ENCODE measurements around the gene PRMT7.

DNA sequence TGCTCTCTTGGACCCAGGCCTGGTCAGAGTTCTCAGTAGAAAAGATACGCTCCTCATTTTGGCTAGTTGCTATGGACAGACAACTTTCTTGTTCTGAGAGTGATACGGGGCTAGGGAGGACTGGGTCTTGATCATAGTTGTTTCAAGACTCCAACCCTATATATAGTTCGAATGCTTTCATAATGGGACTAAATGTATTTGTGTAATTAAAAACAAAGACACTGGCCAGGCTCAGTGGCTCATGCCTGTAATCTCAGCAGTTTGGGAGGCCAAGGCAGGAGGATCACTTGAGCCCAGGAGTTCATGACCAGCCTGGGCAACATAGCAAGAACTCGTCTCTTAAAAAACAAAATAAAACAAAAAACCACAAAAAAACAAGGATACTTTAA is 28.8 kb upstream of the PRMT7 start:
- no peak for TF ChIP-seq SP1 (IDR thresholded peaks at IDR 0.05; ENCODE audit: low read depth, low read length)
- TF ChIP-seq RAD21 (IDR thresholded peaks at IDR 0.05 in 1 of 2, conservative IDR thresholded peaks at IDR 0.05 in 1 of 2; ENCODE audit: low read depth in 2 of 2, low read length in 2 of 2) = no peak
- TF ChIP-seq, protein P1, sequence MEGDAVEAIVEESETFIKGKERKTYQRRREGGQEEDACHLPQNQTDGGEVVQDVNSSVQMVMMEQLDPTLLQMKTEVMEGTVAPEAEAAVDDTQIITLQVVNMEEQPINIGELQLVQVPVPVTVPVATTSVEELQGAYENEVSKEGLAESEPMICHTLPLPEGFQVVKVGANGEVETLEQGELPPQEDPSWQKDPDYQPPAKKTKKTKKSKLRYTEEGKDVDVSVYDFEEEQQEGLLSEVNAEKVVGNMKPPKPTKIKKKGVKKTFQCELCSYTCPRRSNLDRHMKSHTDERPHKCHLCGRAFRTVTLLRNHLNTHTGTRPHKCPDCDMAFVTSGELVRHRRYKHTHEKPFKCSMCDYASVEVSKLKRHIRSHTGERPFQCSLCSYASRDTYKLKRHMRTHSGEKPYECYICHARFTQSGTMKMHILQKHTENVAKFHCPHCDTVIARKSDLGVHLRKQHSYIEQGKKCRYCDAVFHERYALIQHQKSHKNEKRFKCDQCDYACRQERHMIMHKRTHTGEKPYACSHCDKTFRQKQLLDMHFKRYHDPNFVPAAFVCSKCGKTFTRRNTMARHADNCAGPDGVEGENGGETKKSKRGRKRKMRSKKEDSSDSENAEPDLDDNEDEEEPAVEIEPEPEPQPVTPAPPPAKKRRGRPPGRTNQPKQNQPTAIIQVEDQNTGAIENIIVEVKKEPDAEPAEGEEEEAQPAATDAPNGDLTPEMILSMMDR (IDR thresholded peaks at IDR 0.05; ENCODE audit: control extremely low read depth in 1 of 3, insufficient read depth in 1 of 3, low read depth in 1 of 3, low read length in 3 of 3) = no peak
- TF ChIP-seq POLR2A (IDR thresholded peaks at IDR 0.05; ENCODE audit: control extremely low read depth in 1 of 2, low read depth in 2 of 2, low read length in 2 of 2) = no peak
- no peak for TF ChIP-seq SRF (IDR thresholded peaks at IDR 0.05; ENCODE audit: low read depth, low read length)
- TF ChIP-seq POLR2AphosphoS5 (IDR thresholded peaks at IDR 0.05; ENCODE audit: low read depth, low read length) = no peak
